PC-3 (cell line): ENCODE results near the gene SPTLC3. TPM values are rescaled to one million over a fixed set of nuclear protein-coding genes. Genes with fewer than 3 reads are reported as not detected.

Experiments used
- ATAC-seq: fragments of 200-7000 bp; cut with Tn5 transposase; 2 replicates; pipeline ENCODE4 v1.9.1; 2020; ENCODE audit warnings: mild to moderate bottlenecking, moderate library complexity
- BruUV-seq: library from RNA; stranded (reverse); fragments of 400-500 nt; replicated peaks from 2 replicates; lab custom pipeline; 2021; lab: Mats Ljungman, UMichigan
- CTCF ChIA-PET: fragments of 300-600 bp; sonication (Branson Sonifier 250); formaldehyde crosslinking; loops from one replicate; lab custom pipeline; 2022; ENCODE audit warnings: antibody characterized with exemption; lab: Charles Lee
- POLR2A ChIA-PET: fragments of 300-600 bp; sonication (Branson Sonifier 250); formaldehyde crosslinking; loops from one replicate; lab custom pipeline; 2022; ENCODE audit warnings: antibody characterized with exemption; ENCODE audit not compliant: unreplicated experiment; lab: Charles Lee
- DNase-seq: peaks from one replicate; pipeline ENCODE4 v3.0.0-alpha.2; 2015
- H2AFZ ChIP-seq: fragments of 300-600 bp; sonication (generic); 2 replicates; pipeline ENCODE4 v1.6.0; 2016; ENCODE audit warnings: antibody characterized with exemption, low read length
- H3F3A ChIP-seq: fragments of 300-600 bp; sonication (generic); one replicate; pipeline ENCODE4 v1.6.0; 2017; ENCODE audit warnings: antibody characterized with exemption, low read length, control low read depth, mild to moderate bottlenecking; ENCODE audit not compliant: unreplicated experiment
- H3K27ac ChIP-seq: fragments of 300-600 bp; sonication (generic); 2 replicates; pipeline ENCODE4 v1.5.1; 2016; ENCODE audit warnings: mild to moderate bottlenecking, low read length
- H3K27me3 ChIP-seq: fragments of 300-600 bp; sonication (generic); 2 replicates; pipeline ENCODE4 v1.6.1; 2016; ENCODE audit warnings: low read length, mixed read lengths
- H3K36me3 ChIP-seq: fragments of 300-600 bp; sonication (generic); 2 replicates; pipeline ENCODE4 v1.6.1; 2016; ENCODE audit warnings: low read depth, mixed run types, low read length, mixed read lengths
- H3K4me1 ChIP-seq: fragments of 300-600 bp; sonication (generic); 2 replicates; pipeline ENCODE4 v1.5.1; 2016; ENCODE audit warnings: low read length; ENCODE audit not compliant: insufficient read depth
- H3K4me2 ChIP-seq: fragments of 300-600 bp; sonication (generic); 2 replicates; pipeline ENCODE4 v1.6.0; 2016; ENCODE audit warnings: low read length
- H3K4me3 ChIP-seq: fragments of 300-600 bp; sonication (generic); 2 replicates; pipeline ENCODE4 v1.5.1; 2016; ENCODE audit warnings: mild to moderate bottlenecking, low read length, mixed read lengths
- H3K79me2 ChIP-seq: fragments of 300-600 bp; sonication (generic); 2 replicates; pipeline ENCODE4 v1.6.1; 2017; ENCODE audit warnings: low read length, mixed read lengths
- H3K9ac ChIP-seq: fragments of 300-600 bp; sonication (generic); 2 replicates; pipeline ENCODE4 v1.6.0; 2016; ENCODE audit warnings: mild to moderate bottlenecking, low read length
- H3K9me2 ChIP-seq: fragments of 300-600 bp; sonication (generic); replicated peaks from 2 replicates; pipeline ENCODE4 v1.6.1; 2016; ENCODE audit warnings: mixed run types, low read length, mixed read lengths
- H3K9me3 ChIP-seq: fragments of 300-600 bp; sonication (generic); 2 replicates; pipeline ENCODE4 v1.6.1; 2016; ENCODE audit warnings: low read length, mixed read lengths
- H4K20me1 ChIP-seq: fragments of 300-600 bp; sonication (generic); 2 replicates; pipeline ENCODE4 v1.6.1; 2016; ENCODE audit warnings: low read length, mixed read lengths
- CTCF ChIP-seq: fragments of 300-600 bp; sonication (generic); conservative IDR thresholded peaks from 2 replicates; pipeline ENCODE4 v1.5.1; 2017; ENCODE audit warnings: antibody characterized with exemption, low read depth, mild to moderate bottlenecking, low read length
- EZH2 ChIP-seq: fragments of 300-600 bp; sonication (generic); IDR thresholded peaks from one replicate; pipeline ENCODE4 v1.6.1; 2017; ENCODE audit warnings: antibody characterized with exemption, mild to moderate bottlenecking, low read length; ENCODE audit not compliant: unreplicated experiment
- EZH2phosphoT487 ChIP-seq: fragments of 300-600 bp; sonication (generic); IDR thresholded peaks from 2 replicates; pipeline ENCODE4 v1.6.1; 2018; ENCODE audit warnings: mild to moderate bottlenecking, antibody characterized with exemption, low read length, borderline replicate concordance
- intact Hi-C: fragments of 100-400 bp; cut with micrococcal nuclease; formaldehyde crosslinking; loops from 2 replicates; pipeline ENCODE4 v1.9.0; 2023
- total RNA-seq: library from RNA; depleted of rRNA; stranded (reverse); fragments of >200 nt; gene quantifications from 2 replicates; pipeline ENCODE4 v1.2.3, GENCODE V29; 2014

Gene SPTLC3
- total RNA-seq, 1 experiment from 2014 or later: 16.3 TPM

DNA sequence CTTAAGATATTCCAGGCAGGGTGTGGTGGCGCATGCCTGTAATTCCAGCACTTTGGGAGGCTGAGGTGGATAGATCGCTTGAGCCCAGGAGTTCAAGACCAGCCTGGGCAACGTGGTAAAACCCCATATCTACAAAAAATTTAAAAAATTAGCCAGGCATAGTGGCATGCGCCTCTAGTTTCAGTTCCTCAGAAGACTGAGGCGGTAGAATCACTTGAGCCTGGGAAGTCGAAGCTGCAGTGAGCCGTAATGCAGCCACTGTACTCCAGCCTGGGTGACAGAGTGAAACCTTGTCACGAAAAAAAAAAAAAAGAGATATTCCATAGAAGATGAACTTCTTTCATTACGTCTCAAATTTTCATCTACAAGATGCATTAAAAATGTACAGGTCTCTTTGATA, 165.6 kb downstream of the SPTLC3 start:
- intact Hi-C loops: no loop called here
- no peaks in the 10 kb centered on the region for H3F3A ChIP-seq
- no peak overlapping the region for H2AFZ ChIP-seq
- ChIA-PET POLR2A (no interaction called here), CTCF (no interaction called here)
- H4K20me1 ChIP-seq: no peaks in the 10 kb centered on the region
- no peak overlapping the region for H3K4me2 ChIP-seq
- ATAC-seq (no peak), DNase-seq (no peak)
- no TSS peak for BruUV-seq
- H3K27ac ChIP-seq: no peak overlapping the region
- H3K4me1 ChIP-seq: no peaks in the 10 kb centered on the region
- no peak overlapping the region for H3K4me3 ChIP-seq
- no peaks in the 10 kb centered on the region for H3K9me3 ChIP-seq
- no peaks in the 10 kb centered on the region for H3K36me3 ChIP-seq
- no peaks in the 10 kb centered on the region for H3K79me2 ChIP-seq
- TF ChIP-seq EZH2 (no peak), CTCF (no peak), EZH2phosphoT487 (no peak)
- peaks cover 26% of the 10 kb centered on the region; the same call in 1 of the 2 replicates for H3K27me3 ChIP-seq
- no peaks in the 10 kb centered on the region for H3K9me2 ChIP-seq
- no peak overlapping the region for H3K9ac ChIP-seq

GRCh38 chr20:13180986-13181889, 172.5 kb downstream of the SPTLC3 start:
- H2AFZ ChIP-seq: no peak overlapping the region
- no peaks in the 10 kb centered on the region for H3F3A ChIP-seq
- CTCF ChIA-PET: no interaction called here
- H3K4me3 ChIP-seq: no peak overlapping the region
- H3K9ac ChIP-seq: no peak overlapping the region
- DNase-seq: no peak
- H3K27me3 ChIP-seq: peaks cover 66% of the 10 kb centered on the region
- POLR2A ChIA-PET: no interaction called here
- no peaks in the 10 kb centered on the region for H3K9me3 ChIP-seq
- no peaks in the 10 kb centered on the region for H3K9me2 ChIP-seq
- H4K20me1 ChIP-seq: no peaks in the 10 kb centered on the region
- H3K4me1 ChIP-seq: no peaks in the 10 kb centered on the region
- intact Hi-C loops: no loop called here
- H3K4me2 ChIP-seq: no peak overlapping the region
- TF ChIP-seq CTCF: no peak
- no peak for TF ChIP-seq EZH2
- no peak for TF ChIP-seq EZH2phosphoT487
- H3K36me3 ChIP-seq: no peaks in the 10 kb centered on the region
- no peak for ATAC-seq
- no peak overlapping the region for H3K27ac ChIP-seq
- no TSS peak for BruUV-seq
- no peaks in the 10 kb centered on the region for H3K79me2 ChIP-seq

DNA sequence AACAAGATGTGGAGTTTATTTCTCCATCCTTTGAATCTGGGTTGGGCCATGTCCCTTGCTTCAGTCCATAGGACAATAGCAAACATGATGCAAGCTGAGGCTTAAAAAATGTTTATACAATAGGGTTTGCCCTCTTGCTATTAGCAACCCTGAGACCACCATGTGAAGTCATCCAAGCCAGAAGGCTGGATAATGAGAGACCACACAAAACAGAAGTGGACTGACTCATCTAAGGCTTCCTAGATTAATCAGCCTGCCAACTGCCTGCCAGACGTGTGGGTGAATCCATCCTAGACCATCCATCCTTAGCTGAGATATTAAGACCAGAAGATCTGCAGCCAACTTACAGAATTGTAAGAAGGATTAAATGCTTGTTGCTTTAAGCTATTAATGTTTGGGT, 174.2 kb downstream of the SPTLC3 start:
- Histone ChIP-seq H4K20me1 (no peaks in the 10 kb centered on the region), H3F3A (no peaks in the 10 kb centered on the region), H3K9me3 (0 out of 2 replicates have a peak, but pooled peaks cover 4% of the 10 kb centered on the region), H3K9me2 (no peaks in the 10 kb centered on the region), H3K27me3 (peaks cover 70% of the 10 kb centered on the region), H3K4me3 (no peak overlapping the region), H3K36me3 (no peaks in the 10 kb centered on the region), H3K79me2 (no peaks in the 10 kb centered on the region), H3K9ac (no peak overlapping the region), H3K4me2 (no peak overlapping the region), H2AFZ (no peak overlapping the region), H3K27ac (no peak overlapping the region), H3K4me1 (no peaks in the 10 kb centered on the region)
- no peak for TF ChIP-seq EZH2
- TF ChIP-seq EZH2phosphoT487: no peak
- no peak for TF ChIP-seq CTCF
- no TSS peak for BruUV-seq
- intact Hi-C loops: no loop called here
- POLR2A ChIA-PET: interaction anchor here (0.7 kb wide), 1 partner anchor 24 kb away, joined by 7 read pairs; no protein-coding TSS in a partner anchor
- ATAC-seq (no peak), DNase-seq (no peak)
- CTCF ChIA-PET: no interaction called here
